ENCODE measurements around the gene USF1. TPM values are rescaled to one million over a fixed set of nuclear protein-coding genes. Genes with fewer than 3 reads are reported as not detected.
A peak's percentile ranks its signal among the peaks of the same experiment; 100 is the strongest.

USF1 gene
- total and polyA plus RNA-seq, 9 of the 15 experiments (the other 6 are each of a cell fraction or from before 2014, with no cell fraction given): 7.4 to 60.2 (median 54.2) TPM

GRCh38 chr1:161045736-161046604 is at the start of gene USF1 (continued):
- TF ChIP-seq MNT (conservative IDR thresholded peaks at IDR 0.05) (no peak; a peak in 2 of 4 replicates), ARID1B (IDR thresholded peaks at IDR 0.05) (no peak), FOXJ3 (CRISPR knock-in tag; IDR thresholded peaks at IDR 0.05) (no peak), UBTF (IDR thresholded peaks at IDR 0.05; ENCODE audit: borderline replicate concordance in 1 of 2, low read depth in 2 of 2, low read length in 2 of 2) (no peak), BRD4 (IDR thresholded peaks at IDR 0.05) (peak; percentile 83; the same call in 1 of the 2 replicates), PYGO2 (tag; IDR thresholded peaks at IDR 0.05) (0 out of 2 replicates have a peak, but pooled peaks have one; percentile 20), KAT7 (CRISPR knock-in tag; IDR thresholded peaks at IDR 0.05; ENCODE audit: borderline replicate concordance) (0 out of 2 replicates have a peak, but pooled peaks have one; percentile 9), ZNF79 (CRISPR knock-in tag; IDR thresholded peaks at IDR 0.05; ENCODE audit: low read depth) (no peak), PREB (CRISPR knock-in tag; IDR thresholded peaks at IDR 0.05) (no peak), TFAP4 (CRISPR knock-in tag; IDR thresholded peaks at IDR 0.05; ENCODE audit: borderline replicate concordance) (peak; percentile 85), ZNF239 (CRISPR knock-in tag; IDR thresholded peaks at IDR 0.05) (peak; percentile 66), ILK (tag; IDR thresholded peaks at IDR 0.05; ENCODE audit: borderline replicate concordance, low read depth) (no peak), PTBP1 (IDR thresholded peaks at IDR 0.05; ENCODE audit: low read depth, low read length) (no peak), TOE1 (IDR thresholded peaks at IDR 0.05; ENCODE audit: borderline replicate concordance) (peak; percentile 43; the same call in 1 of the 2 replicates), TOE1 (CRISPR knock-in tag; IDR thresholded peaks at IDR 0.05; ENCODE audit: borderline replicate concordance, low read depth) (no peak), ZC3H11A (IDR thresholded peaks at IDR 0.05; ENCODE audit: low read depth, low read length) (peak; percentile 48; the same call in 1 of the 2 replicates), NBN (IDR thresholded peaks at IDR 0.05; ENCODE audit: low read depth) (peak; percentile 64; the same call in 1 of the 2 replicates), ZBTB43 (CRISPR knock-in tag; IDR thresholded peaks at IDR 0.05) (no peak), ZNF165 (CRISPR knock-in tag; IDR thresholded peaks at IDR 0.05; ENCODE audit: borderline replicate concordance) (no peak)
